SU-DHL-6 (cell line): ENCODE results near the gene GPR176.
A peak's percentile ranks its signal among the peaks of the same experiment; 100 is the strongest.

Source experiments
- H2AFZ ChIP-seq: fragments of 200-600 bp; sonication (generic); 2 replicates; pipeline ENCODE4 v1.6.1; 2014; ENCODE audit warnings: low read depth, mild to moderate bottlenecking, moderate library complexity, mixed read lengths, antibody characterized with exemption, low read length; ENCODE audit not compliant: severe bottlenecking
- H3F3A ChIP-seq: fragments of 200-600 bp; shearing (Covaris generic); 2 replicates; pipeline ENCODE4 v1.6.0; 2016; ENCODE audit warnings: antibody characterized with exemption, mild to moderate bottlenecking; ENCODE audit not compliant: insufficient read depth
- H3K27ac ChIP-seq: fragments of 200-600 bp; sonication (generic); 2 replicates; pipeline ENCODE4 v1.5.1; 2016; ENCODE audit warnings: low read depth, mild to moderate bottlenecking, low read length, moderate library complexity, mixed read lengths
- H3K27me3 ChIP-seq: fragments of 200-600 bp; sonication (generic), shearing (Covaris generic); 2 replicates; pipeline ENCODE4 v1.6.0; 2014; ENCODE audit warnings: mild to moderate bottlenecking, low read length
- H3K36me3 ChIP-seq: fragments of 200-600 bp; sonication (generic); 2 replicates; pipeline ENCODE4 v1.6.1; 2014; ENCODE audit warnings: mild to moderate bottlenecking, low read length, mixed read lengths
- H3K4me2 ChIP-seq: fragments of 300-600, 200-600 bp; shearing (Covaris generic), sonication (generic); 2 replicates; pipeline ENCODE4 v1.6.0; 2014; ENCODE audit warnings: low read length, low read depth, mild to moderate bottlenecking; ENCODE audit not compliant: poor library complexity, severe bottlenecking
- H3K4me3 ChIP-seq: fragments of 200-600 bp; sonication (generic); 2 replicates; pipeline ENCODE4 v1.5.1; 2014; ENCODE audit warnings: antibody characterized with exemption, low read length, mild to moderate bottlenecking, mixed read lengths; ENCODE audit not compliant: insufficient read depth, poor library complexity, severe bottlenecking
- H3K79me2 ChIP-seq: fragments of 200-600 bp; sonication (generic); 2 replicates; pipeline ENCODE4 v1.6.1; 2014; ENCODE audit warnings: mild to moderate bottlenecking, low read length, moderate library complexity; ENCODE audit not compliant: insufficient read depth
- H3K9ac ChIP-seq: fragments of 200-600 bp; sonication (generic); 2 replicates; pipeline ENCODE4 v1.7.0; 2014; ENCODE audit warnings: mild to moderate bottlenecking, low read length
- H3K9me2 ChIP-seq: fragments of 200-600 bp; sonication (generic); replicated peaks from 2 replicates; pipeline ENCODE4 v1.6.1; 2014; ENCODE audit warnings: low read length; ENCODE audit not compliant: insufficient read depth
- H3K9me3 ChIP-seq: fragments of 200-600 bp; sonication (generic); 2 replicates; pipeline ENCODE4 v1.6.1; 2014; ENCODE audit warnings: low read length, mixed read lengths; ENCODE audit not compliant: insufficient read depth
- H4K20me1 ChIP-seq: fragments of 200-600 bp; sonication (generic); 2 replicates; pipeline ENCODE4 v1.6.1; 2014; ENCODE audit warnings: low read depth, mild to moderate bottlenecking, antibody characterized with exemption, low read length, moderate library complexity, mixed read lengths
- EZH2phosphoT487 ChIP-seq: fragments of 200-600 bp; sonication (generic), shearing (Covaris generic); conservative IDR thresholded peaks from 2 replicates; pipeline ENCODE4 v1.6.1; 2018; ENCODE audit warnings: mild to moderate bottlenecking, antibody characterized with exemption, low read length, moderate library complexity, mixed read lengths
- TF ChIP-seq, protein P1 (sequence below): fragments of 200-600 bp; sonication (generic); IDR thresholded peaks from one replicate; pipeline ENCODE4 v1.5.1; 2017; ENCODE audit warnings: antibody characterized with exemption, mild to moderate bottlenecking, low read length, moderate library complexity; ENCODE audit not compliant: insufficient read depth, poor library complexity, severe bottlenecking

Gene GPR176

GRCh38 chr15:39925112-39925842 is 5.2 kb upstream of the GPR176 start:
- Histone ChIP-seq H3K79me2 (no peaks in the 10 kb centered on the region), H3K27me3 (no peaks in the 10 kb centered on the region), H3K27ac (no peak overlapping the region)

GRCh38 chr15:39924437-39924836 is 4.4 kb upstream of the GPR176 start:
- H3K27me3 ChIP-seq = no peaks in the 10 kb centered on the region
- no peaks in the 10 kb centered on the region for H3K9me2 ChIP-seq
- no peak overlapping the region for H3K4me2 ChIP-seq
- no peaks in the 10 kb centered on the region for H3K36me3 ChIP-seq
- no peak overlapping the region for H3K27ac ChIP-seq
- no peak overlapping the region for H3K4me3 ChIP-seq
- no peaks in the 10 kb centered on the region for H3F3A ChIP-seq
- H3K79me2 ChIP-seq = no peaks in the 10 kb centered on the region
- TF ChIP-seq, protein P1, sequence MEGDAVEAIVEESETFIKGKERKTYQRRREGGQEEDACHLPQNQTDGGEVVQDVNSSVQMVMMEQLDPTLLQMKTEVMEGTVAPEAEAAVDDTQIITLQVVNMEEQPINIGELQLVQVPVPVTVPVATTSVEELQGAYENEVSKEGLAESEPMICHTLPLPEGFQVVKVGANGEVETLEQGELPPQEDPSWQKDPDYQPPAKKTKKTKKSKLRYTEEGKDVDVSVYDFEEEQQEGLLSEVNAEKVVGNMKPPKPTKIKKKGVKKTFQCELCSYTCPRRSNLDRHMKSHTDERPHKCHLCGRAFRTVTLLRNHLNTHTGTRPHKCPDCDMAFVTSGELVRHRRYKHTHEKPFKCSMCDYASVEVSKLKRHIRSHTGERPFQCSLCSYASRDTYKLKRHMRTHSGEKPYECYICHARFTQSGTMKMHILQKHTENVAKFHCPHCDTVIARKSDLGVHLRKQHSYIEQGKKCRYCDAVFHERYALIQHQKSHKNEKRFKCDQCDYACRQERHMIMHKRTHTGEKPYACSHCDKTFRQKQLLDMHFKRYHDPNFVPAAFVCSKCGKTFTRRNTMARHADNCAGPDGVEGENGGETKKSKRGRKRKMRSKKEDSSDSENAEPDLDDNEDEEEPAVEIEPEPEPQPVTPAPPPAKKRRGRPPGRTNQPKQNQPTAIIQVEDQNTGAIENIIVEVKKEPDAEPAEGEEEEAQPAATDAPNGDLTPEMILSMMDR = no peak
- no peak for TF ChIP-seq EZH2phosphoT487
- H3K9ac ChIP-seq = no peak overlapping the region
- no peaks in the 10 kb centered on the region for H4K20me1 ChIP-seq
- H2AFZ ChIP-seq = peak overlapping the region; percentile 12
- H3K9me3 ChIP-seq = no peaks in the 10 kb centered on the region

More at GRCh38 chr15:39925112-39925842, 5.2 kb upstream of the GPR176 start:
- Histone ChIP-seq H4K20me1 (no peaks in the 10 kb centered on the region), H3K36me3 (no peaks in the 10 kb centered on the region), H3K4me2 (no peak overlapping the region), H3F3A (no peaks in the 10 kb centered on the region), H3K4me3 (no peak overlapping the region), H3K9me3 (no peaks in the 10 kb centered on the region), H3K9me2 (no peaks in the 10 kb centered on the region), H3K9ac (no peak overlapping the region), H2AFZ (no peak overlapping the region)
- TF ChIP-seq EZH2phosphoT487 = no peak
- TF ChIP-seq, protein P1 = no peak

DNA sequence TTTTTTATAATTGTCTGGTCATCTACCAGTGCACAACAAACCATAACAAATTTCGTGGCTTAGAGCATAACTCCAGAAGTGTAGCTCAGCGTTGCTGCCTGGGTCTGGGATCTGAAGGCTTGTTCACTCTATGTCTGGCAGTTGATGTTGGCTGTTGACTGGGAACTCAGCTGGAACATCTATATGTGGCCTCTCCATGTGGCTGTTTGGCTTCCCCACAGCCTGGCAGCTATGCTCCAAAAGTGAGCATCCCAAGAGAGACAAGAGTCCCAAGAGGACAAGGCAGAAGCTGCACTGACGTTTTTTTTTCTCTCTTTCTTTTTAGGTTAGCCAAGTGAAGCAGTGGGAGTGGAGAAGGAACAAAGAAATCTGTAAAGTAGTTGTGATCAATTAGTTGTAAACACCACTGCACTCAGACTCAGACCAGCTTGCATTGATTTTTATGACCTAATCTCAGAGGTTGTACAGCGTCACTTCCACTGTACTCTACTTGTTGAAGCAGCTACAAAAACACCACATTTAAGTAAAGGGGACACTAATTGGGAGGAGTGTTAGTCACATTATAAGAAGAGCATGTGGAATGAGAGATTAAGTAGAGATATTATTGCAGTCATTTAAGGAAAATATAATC is 2.5 kb upstream of the GPR176 start:
- Histone ChIP-seq H3F3A (no peaks in the 10 kb centered on the region), H3K4me3 (no peak overlapping the region), H3K9me2 (no peaks in the 10 kb centered on the region), H3K9ac (no peak overlapping the region), H3K4me2 (no peak overlapping the region), H4K20me1 (no peaks in the 10 kb centered on the region), H3K9me3 (no peaks in the 10 kb centered on the region), H3K27ac (no peak overlapping the region), H3K79me2 (no peaks in the 10 kb centered on the region), H2AFZ (no peak overlapping the region), H3K27me3 (no peaks in the 10 kb centered on the region), H3K36me3 (no peaks in the 10 kb centered on the region)
- no peak for TF ChIP-seq EZH2phosphoT487
- TF ChIP-seq, protein P1 = no peak
